Hepatocyte (in vitro differentiated cells): ENCODE measurements around the gene TRPT1.

Experiments
- CTCF ChIP-seq: fragments of 200-600 bp; sonication (generic); IDR thresholded peaks from 2 replicates; pipeline ENCODE4 v1.5.1; 2016; ENCODE audit warnings: antibody characterized with exemption, mild to moderate bottlenecking; ENCODE audit not compliant: poor library complexity
- EZH2 ChIP-seq: fragments of 200-600 bp; sonication (generic); IDR thresholded peaks from 2 replicates; pipeline ENCODE4 v1.6.1; 2016; ENCODE audit warnings: antibody characterized with exemption, mild to moderate bottlenecking, borderline replicate concordance
- EZH2phosphoT487 ChIP-seq: fragments of 200-600 bp; sonication (generic); IDR thresholded peaks from one replicate; pipeline ENCODE4 v1.6.1; 2018; ENCODE audit warnings: antibody characterized with exemption, mild to moderate bottlenecking, low read depth, moderate library complexity; ENCODE audit not compliant: unreplicated experiment, severe bottlenecking

- TF ChIP-seq CTCF: no peak
- no peak for TF ChIP-seq EZH2
- no peak for TF ChIP-seq EZH2phosphoT487
Measured at GRCh38 chr11:64231546-64231945, 5.6 kb upstream of the TRPT1 start.
